Renal pelvis (tissue), 12 donors: ENCODE measurements around the gene ITSN2. TPM values are rescaled to one million over a fixed set of nuclear protein-coding genes. Genes with fewer than 3 reads are reported as not detected.
A peak's percentile ranks its signal among the peaks of the same experiment; 100 is the strongest.
"Not testable (repeated sequence)": the region's sequence is repeated elsewhere in the genome, so short reads cannot be mapped to it uniquely, and the experiment has no call there.

Source experiments
- DNase-seq: peaks from one replicate; pipeline ENCODE4 v3.0.0-alpha.2; 2013
- long read RNA-seq, 16 experiments: transcript quantifications; one replicate each; lab custom pipeline, GENCODE V29; 2026
- polyA plus RNA-seq, 3 donors: library from polyadenylated mRNA; unstranded; fragments of 120-200 nt; gene quantifications; one replicate each; pipeline ENCODE4 v1.2.1, GENCODE V29; 2013; ENCODE audit not compliant: insufficient read length in 3 of 3

ITSN2 gene
- 10 to 100 TPM; 23.6 to 33.4 (median 25.0) TPM for polyA plus RNA-seq
- long read RNA-seq, donor 1 = 0 reads
- long read RNA-seq, donor 2 = 0 reads
- long read RNA-seq, donor 3 = 0 reads
- long read RNA-seq, donor 4, partial matches to known transcripts = 14 of 14 reads
- long read RNA-seq, donor 4, other reads (novel, unspliced or antisense) = 0 of 14 reads
- long read RNA-seq, donor 5 = 0 reads
- long read RNA-seq, donor 6, partial matches to known transcripts = 0 of 1 reads
- long read RNA-seq, donor 6, other reads (novel, unspliced or antisense) = 0 of 1 reads
- long read RNA-seq, donor 7, partial matches to known transcripts = 0 of 1 reads
- long read RNA-seq, donor 7, other reads (novel, unspliced or antisense) = 0 of 1 reads
- long read RNA-seq, donor 8 = 0 reads
- long read RNA-seq, donor 9, partial matches to known transcripts = 5 of 5 reads
- long read RNA-seq, donor 9, other reads (novel, unspliced or antisense) = 0 of 5 reads
- long read RNA-seq, donor 10 = 0 reads
- long read RNA-seq, donor 11 = 0 reads
- long read RNA-seq, donor 12 = 0 reads
- long read RNA-seq, donor 13 = 0 reads
- long read RNA-seq, donor 14 = 0 reads
- long read RNA-seq, donor 15 = 0 reads
- long read RNA-seq, donor 16, partial matches to known transcripts = 0 of 1 reads
- long read RNA-seq, donor 16, other reads (novel, unspliced or antisense) = 0 of 1 reads

GRCh38 chr2:24360050-24360962 is at the start of gene ITSN2:
Gene ITSN2 (minus strand): TSS chr2:24360536. CDS start chr2:24328082, 32,454 bp downstream.
- peak; percentile 67 for DNase-seq

- DNase-seq = no peak
Observed at GRCh38 chr2:24409171-24409570, 48.8 kb upstream of the ITSN2 start.

- not testable (repeated sequence) for DNase-seq
Observed at GRCh38 chr2:24408704-24409103, 48.4 kb upstream of the ITSN2 start.

GRCh38 chr2:24404491-24404921 is 44.2 kb upstream of the ITSN2 start:
- no peak for DNase-seq

DNA sequence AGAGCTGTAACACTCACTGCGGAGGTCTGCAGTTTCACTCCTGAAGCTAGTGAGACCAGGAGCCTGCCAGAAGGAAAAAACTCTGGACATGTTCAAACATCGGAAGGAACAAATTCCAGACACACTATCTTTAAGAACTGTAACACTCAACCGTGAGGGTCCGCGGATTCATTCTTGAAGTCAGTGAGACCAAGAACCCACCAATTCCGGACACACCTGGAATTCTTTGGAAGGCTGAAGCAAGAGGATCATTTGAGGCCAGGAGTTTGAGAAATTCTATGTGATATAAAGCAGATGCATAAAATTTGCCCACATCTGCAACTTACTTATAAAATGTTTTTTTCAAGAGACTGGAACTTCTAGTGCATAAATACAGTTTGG is 43.5 kb upstream of the ITSN2 start:
- DNase-seq = no peak

DNA sequence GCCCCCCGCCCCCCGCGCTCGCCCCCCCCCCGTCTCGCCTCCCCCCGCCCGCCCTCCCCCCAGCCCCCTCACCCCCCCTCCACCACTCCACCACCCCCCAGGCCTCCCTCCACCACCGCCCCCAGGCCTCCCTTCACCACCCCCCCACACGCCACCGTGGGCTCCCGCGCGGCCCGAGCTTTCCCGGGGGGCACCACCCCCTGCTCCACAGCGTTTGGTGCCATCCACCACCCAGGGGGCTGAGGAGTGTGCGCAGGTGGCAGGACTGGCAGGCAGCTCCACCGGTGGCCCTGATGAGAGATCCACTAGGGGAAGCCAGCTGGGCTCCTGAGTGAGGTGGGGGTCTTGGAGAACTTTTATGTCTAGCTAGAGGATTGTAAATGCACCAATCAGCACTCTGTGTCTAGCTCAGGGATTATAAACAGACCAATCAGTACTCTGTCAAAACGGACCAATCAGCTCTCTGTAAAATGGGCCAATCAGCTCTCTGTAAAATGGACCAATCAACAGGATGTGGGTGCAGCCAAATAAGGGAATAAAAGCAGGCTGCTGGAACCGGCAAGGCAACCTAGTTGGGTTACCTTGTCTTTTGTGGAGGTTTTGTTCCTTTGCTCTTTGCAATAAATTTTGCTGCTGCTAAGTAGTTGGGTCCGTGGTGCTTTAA is 43.0 kb upstream of the ITSN2 start:
- no peak for DNase-seq

GRCh38 chr2:24402242-24403097 is 42.1 kb upstream of the ITSN2 start:
- no peak for DNase-seq

- DNase-seq = no peak
Observed at GRCh38 chr2:24400207-24400907, 40.0 kb upstream of the ITSN2 start.

- no peak for DNase-seq
Observed at GRCh38 chr2:24399434-24400206, 39.3 kb upstream of the ITSN2 start.

GRCh38 chr2:24394998-24395397 is 34.7 kb upstream of the ITSN2 start:
- no peak for DNase-seq

DNA sequence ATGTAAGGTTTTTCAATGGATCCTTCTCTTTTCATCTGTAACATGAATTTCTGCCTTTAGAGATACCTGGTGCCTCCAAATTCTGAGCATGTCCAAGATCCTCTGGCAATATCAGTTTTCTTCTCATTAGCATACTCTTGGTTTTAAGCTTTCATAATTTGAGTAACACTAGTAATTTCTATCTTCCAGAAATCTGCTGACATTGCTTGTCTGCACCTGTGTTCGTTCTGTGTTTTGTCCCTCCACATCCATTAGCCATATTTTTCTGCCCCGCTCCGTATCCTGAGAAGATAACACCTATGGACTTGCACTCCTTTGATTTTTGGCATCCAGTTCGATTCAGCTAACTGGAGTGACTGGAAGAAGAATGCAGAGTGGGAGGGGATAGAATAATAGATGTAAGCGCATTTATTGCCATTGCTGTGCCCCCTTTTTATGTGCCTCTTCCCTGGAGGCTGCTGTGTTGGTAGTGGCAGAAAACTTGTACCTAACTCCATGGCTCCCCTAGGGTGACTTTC is 32.3 kb upstream of the ITSN2 start:
- no peak for DNase-seq

DNA sequence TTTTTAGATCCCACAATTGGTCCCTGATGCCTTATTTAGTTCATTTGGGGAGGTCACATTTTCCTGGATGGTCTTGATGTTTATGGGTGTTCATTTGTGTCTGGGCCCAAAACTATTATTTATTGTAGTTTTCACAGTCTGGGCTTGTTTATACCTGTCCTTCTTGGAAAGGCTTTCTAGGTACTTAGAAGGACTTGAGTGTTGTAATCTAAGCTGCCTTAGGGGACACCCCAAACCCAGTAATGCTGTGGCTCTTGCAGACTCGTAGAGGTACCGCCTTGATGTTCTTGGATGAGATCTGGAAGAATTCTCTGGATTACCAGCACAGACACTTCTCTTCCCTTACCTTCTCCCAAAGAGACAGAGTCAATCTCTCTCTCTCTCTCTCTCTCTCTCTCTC is 25.0 kb upstream of the ITSN2 start:
- DNase-seq = no peak

GRCh38 chr2:24382363-24383073 is 22.2 kb upstream of the ITSN2 start:
- DNase-seq = peak; percentile 81

DNA sequence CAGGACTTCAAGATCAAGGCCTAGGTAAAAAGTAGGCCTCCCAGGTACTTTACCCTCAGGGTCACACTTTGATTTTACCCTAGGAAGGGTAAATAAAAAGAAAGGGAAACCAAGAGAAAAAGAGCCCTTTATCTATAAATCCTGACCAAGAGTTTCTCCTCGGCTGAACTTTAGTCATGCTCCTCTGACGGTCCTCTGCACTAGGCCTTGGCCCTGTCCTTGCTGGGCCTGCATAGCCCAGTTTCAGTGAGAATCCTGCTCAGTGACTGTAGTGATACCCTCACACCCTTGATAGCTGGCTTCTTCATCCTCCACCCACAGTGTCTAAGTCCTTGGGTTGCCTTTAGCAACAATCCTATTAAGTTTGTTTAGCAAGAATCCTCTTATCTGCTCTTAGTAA is 20.5 kb upstream of the ITSN2 start:
- no peak for DNase-seq

GRCh38 chr2:24375349-24376087 is 15.2 kb upstream of the ITSN2 start:
- DNase-seq = no peak

DNA sequence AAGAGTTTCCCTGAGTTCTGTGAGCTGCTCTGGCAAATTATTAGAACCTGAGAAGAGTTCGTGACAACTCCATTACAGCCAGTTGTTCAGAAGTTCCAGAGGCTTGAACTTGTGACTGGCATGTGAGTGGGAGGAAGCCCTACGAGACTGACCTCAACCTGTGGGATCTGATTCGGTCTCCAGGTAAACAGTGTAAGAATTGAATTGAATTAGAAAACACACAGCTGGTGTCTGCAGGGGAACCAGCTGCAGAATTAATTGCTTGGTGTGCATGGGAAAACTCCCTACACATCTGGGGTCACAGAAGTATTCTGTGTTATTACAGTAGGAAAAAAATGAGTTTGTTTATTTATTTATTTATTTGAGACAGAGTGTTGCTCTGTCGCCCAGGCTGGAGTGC is 14.0 kb upstream of the ITSN2 start:
- peak; percentile 44 for DNase-seq

GRCh38 chr2:24372033-24372432 is 11.7 kb upstream of the ITSN2 start:
- DNase-seq = no peak

- no peak for DNase-seq
Observed at GRCh38 chr2:24365826-24366225, 5.5 kb upstream of the ITSN2 start.
